GM19035 (cell line): ENCODE data around the gene CFAP58.
"Not testable (repeated sequence)": the region's sequence is repeated elsewhere in the genome, so short reads cannot be mapped to it uniquely, and the experiment has no call there.

Experiments used
- ATAC-seq: cut with Tn5 transposase; IDR thresholded peaks from one replicate; pipeline ENCODE4 v1.9.1; 2021; ENCODE audit not compliant: unreplicated experiment

Gene CFAP58

GRCh38 chr10:104430360-104430759 is 76.7 kb downstream of the CFAP58 start:
- no peak for ATAC-seq

GRCh38 chr10:104433669-104434068 is 80.0 kb downstream of the CFAP58 start:
- no peak for ATAC-seq

- ATAC-seq, result no peak
Observed at GRCh38 chr10:104434601-104435000, 81.0 kb downstream of the CFAP58 start.

- no peak for ATAC-seq
Observed at GRCh38 chr10:104435822-104436221, 82.2 kb downstream of the CFAP58 start.

GRCh38 chr10:104437226-104437625 is 83.6 kb downstream of the CFAP58 start:
- no peak for ATAC-seq

GRCh38 chr10:104440221-104440620 is 86.6 kb downstream of the CFAP58 start:
- ATAC-seq, result no peak

- no peak for ATAC-seq
Observed at GRCh38 chr10:104441329-104442000, 87.8 kb downstream of the CFAP58 start.

- no peak for ATAC-seq
Observed at GRCh38 chr10:104445359-104445758, 91.7 kb downstream of the CFAP58 start.

- no peak for ATAC-seq
Observed at GRCh38 chr10:104446151-104446550, 92.5 kb downstream of the CFAP58 start.

- no peak for ATAC-seq
Observed at GRCh38 chr10:104447331-104447730, 93.7 kb downstream of the CFAP58 start.

- ATAC-seq, result no peak
Observed at GRCh38 chr10:104447906-104448305, 94.3 kb downstream of the CFAP58 start.

GRCh38 chr10:104449391-104449790 is 95.8 kb downstream of the CFAP58 start:
- no peak for ATAC-seq

GRCh38 chr10:104450490-104450889 is 96.9 kb downstream of the CFAP58 start:
- no peak for ATAC-seq

- no peak for ATAC-seq
Observed at GRCh38 chr10:104450954-104451353, 97.3 kb downstream of the CFAP58 start.

GRCh38 chr10:104452977-104453376 is 99.3 kb downstream of the CFAP58 start:
- no peak for ATAC-seq

GRCh38 chr10:104456802-104457542 is 103.3 kb downstream of the CFAP58 start:
- ATAC-seq, result no peak

GRCh38 chr10:104457543-104457828 is 103.9 kb downstream of the CFAP58 start:
- ATAC-seq, result no peak

- ATAC-seq, result not testable (repeated sequence)
Observed at GRCh38 chr10:104465575-104465974, 111.9 kb downstream of the CFAP58 start.

GRCh38 chr10:104468818-104469217 is 115.2 kb downstream of the CFAP58 start:
- ATAC-seq, result not testable (repeated sequence)

GRCh38 chr10:104472505-104472904 is 118.9 kb downstream of the CFAP58 start:
- no peak for ATAC-seq

GRCh38 chr10:104472957-104473745 is 119.5 kb downstream of the CFAP58 start:
- ATAC-seq, result no peak

- no peak for ATAC-seq
Observed at GRCh38 chr10:104478380-104478779, 124.7 kb downstream of the CFAP58 start.
